ENCODE measurements around the gene PITRM1.

- TF ChIP-seq CTCF (IDR thresholded peaks at IDR 0.05; ENCODE audit: poor library complexity) (peak; percentile 99), EZH2 (IDR thresholded peaks at IDR 0.05; ENCODE audit: borderline replicate concordance) (no peak)
These were observed 24.9 kb upstream of the PITRM1 start for GRCh38 chr10:3197348-3198003.

Measured in hepatocyte (in vitro differentiated cells).